HG02938 (cell line): ENCODE measurements around the gene NRIP2.

Experiments
- ATAC-seq: cut with Tn5 transposase; IDR thresholded peaks from one replicate; pipeline ENCODE4 v1.9.1; 2021; ENCODE audit warnings: mild to moderate bottlenecking, moderate library complexity; ENCODE audit not compliant: unreplicated experiment

The NRIP2 gene

DNA sequence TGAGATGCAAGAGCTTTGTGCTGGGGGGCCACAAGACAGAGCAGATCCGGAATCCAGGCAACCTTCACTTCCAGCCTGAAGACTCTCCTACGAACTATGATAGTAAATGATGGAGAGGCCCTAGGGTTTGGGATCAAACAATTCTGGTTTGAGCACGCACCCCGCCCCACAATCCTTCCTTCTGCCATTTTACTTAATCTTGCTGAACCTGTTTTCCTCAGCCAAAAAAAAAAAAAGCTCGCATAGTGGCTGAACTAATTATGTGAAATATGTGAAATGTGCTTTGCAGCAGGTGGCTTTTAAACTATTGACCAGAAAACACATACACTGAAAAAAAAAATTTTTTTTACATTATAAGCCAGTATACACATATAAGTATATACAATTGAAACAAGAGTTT lies 23.0 kb downstream of the NRIP2 start:
- ATAC-seq: no peak

DNA sequence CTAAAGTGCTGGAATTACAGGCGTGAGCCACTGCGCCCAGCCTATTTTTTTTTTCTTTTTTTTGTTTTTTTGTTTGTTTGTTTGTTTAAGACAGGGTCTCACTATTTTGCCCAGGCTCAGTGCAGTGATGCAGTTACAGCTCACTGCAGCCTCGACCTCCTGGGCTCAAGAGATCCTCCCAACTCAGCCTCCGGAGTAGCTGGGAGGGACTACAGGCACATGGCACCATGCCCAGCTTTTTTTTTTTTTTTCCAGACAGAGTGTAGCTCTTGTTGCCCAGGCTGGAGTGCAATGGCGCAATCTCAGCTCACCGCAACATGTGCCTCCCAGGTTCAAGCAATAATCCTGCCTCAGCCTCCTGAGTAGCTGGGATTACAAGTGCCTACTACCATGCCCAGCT lies 28.1 kb downstream of the NRIP2 start:
- no peak for ATAC-seq

DNA sequence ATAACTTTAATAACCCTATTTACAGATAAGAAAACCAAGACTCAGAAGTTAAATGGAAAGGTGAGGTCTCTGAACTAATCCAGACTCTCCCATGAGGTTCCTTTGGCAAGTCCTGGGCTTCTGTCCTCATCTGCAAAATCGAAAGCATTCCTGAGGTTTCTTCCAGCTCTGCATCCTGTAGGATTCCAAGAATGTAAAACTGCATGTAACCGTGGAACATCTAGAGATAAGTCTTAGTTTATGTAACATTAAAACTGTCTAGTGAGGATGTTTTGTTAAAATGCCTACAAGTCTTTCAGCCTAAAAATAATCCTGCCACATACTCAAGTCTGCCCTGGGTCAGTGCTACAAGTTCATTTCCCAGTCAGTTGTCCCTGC lies 29.7 kb downstream of the NRIP2 start:
- no peak for ATAC-seq

GRCh38 chr12:2804393-2805142 lies 30.3 kb downstream of the NRIP2 start:
- no peak for ATAC-seq

DNA sequence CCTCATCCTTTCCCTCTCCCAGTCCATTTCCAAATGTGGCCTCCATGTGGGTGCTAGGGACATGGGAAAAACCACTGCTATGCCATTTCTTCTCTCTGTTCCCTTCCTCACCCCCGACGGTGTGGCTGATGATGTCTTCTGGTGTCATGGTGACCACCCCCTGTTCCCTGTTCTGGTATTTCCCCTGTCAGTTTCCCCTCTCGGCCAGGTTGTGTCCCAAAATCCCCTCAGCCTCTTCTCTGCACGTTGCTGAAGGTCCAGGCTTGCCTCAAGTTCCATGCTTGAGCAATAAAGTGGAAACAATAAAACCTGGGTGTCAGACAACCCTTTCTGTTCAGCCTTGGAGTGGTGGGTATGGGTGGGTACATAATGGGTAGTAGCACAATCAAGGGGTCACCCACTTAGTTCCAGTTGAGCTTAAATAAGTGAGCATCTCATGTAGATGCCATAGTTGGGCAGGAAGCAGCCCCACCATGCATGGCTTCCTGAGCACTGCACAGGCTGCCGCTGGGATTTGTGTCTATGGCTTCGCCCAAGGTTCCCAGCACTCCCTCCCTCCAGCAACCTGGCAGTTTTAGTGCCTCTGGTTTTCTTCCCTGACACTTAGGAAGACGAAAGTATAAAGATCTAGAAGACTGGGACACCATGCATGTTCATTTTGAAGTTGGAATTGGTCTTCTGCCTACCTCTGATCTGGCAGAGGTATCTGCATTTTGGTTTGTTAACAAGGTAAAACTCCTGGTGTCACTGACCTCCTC lies 31.0 kb downstream of the NRIP2 start:
- ATAC-seq: no peak

DNA sequence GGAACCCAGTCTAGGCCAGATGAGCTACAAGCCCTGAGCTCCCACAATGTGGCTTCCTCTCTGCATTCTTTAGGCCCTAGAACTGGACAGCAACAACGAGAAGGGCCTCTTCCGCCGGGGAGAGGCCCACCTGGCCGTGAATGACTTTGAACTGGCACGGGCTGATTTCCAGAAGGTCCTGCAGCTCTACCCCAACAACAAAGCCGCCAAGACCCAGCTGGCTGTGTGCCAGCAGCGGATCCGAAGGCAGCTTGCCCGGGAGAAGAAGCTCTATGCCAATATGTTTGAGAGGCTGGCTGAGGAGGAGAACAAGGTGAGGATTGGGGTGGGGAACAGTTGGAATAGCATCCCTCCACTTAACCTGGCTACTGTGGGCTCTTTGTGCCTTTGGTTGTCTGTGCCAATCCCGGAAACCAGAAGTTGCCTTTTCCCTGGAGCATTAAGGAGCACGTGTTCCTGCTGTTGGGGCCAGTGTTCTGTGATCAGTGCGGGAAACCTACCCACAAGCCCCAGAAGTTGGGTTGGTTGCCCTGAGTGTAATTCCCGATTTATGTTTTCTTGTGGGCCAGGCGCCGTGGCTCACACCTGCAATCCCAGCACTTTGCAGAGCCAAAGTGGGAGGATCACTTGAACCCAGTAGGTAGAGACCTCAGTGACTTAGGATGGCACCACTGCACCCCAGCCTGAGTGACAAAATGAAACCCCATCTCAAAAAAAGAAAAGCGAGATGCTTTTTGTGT lies 33.6 kb downstream of the NRIP2 start:
- no peak for ATAC-seq

DNA sequence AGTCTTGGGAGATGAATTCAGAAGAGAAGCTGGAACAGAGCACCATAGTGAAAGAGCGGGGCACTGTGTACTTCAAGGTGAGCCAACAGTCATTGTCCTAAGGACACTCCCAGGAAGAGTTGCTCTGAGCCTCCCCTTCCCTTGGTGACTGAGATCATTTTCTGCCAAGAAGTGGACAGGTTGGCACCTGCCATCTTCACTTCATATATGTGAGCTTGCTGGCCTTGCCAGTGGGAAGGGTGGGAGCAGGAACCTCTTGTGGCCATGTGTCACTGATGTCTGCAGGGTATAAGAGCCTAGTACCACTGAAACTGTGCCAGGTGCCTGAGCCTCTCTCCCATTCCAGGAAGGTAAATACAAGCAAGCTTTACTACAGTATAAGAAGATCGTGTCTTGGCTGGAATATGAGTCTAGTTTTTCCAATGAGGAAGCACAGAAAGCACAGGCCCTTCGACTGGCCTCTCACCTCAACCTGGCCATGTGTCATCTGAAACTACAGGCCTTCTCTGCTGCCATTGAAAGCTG lies 34.7 kb downstream of the NRIP2 start:
- no peak for ATAC-seq

GRCh38 chr12:2797721-2798418 lies 37.0 kb downstream of the NRIP2 start:
- no peak for ATAC-seq

DNA sequence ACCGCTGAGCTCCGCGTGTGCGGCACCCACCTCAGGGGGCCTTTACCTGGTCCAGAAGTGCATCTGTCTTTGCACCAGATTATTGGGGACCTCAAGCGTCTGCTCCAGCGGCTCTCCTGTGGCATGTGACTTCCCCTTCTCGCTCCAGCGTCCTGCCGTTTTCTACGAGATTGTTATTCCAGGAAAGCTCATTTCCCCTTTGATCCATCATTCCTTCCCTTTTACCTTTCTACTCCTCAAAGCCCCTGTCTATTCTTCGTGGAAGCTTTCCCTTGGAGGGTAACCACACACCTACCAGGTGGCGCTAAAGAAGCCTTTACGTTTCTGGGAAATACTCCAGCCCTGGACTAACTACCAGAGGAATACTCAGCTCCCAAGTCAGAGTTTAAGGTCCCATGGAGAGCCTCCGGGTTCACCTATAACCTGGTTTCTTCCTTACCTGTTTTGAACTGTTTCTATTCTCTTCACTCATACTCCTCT lies 38.6 kb downstream of the NRIP2 start:
- ATAC-seq: no peak

DNA sequence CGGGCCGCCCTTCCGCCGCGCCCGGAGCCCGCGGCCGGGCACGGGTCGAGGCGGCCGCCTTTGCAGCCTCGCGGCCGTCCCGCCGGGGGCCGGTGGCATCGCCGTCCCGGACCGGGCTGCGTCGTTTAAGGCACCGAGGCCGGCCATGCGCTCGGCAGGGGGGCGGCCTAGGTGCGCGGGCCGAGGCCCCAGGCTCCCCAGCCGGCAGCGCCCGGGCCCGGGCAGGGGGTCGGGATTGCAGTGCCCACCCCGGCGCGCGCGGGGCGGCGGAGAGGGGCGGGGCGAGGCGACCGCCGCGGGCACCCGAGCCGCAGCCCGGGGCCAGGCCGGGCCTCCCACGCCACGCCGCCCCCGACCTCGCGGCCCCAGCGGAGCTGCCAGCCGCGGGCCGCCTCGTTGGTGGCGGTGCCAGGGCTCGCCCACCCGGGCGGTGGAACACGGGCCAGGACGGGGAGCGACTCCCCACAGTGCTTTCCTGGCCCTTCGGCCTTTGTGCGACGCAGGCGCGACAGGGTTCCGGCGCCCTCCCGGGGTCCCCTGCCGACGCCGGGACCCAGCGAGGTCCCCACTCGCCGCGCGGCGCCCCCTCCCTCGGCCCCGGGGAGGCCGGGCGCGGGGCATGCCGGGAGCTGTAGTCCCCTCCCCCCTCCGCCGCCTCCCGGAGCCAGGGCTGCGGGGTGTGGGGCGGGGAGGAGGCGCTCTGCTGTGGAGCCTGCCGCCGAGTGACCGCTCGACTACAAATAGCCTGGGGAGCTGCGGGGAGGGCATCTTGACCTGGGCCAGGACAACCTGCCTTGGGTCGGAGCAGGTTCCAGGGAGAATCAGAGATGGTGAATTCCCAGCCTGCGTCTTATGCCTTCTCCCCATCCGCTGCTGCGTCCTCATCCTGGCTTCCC lies 39.3 kb downstream of the NRIP2 start:
- peak; percentile 52 for ATAC-seq

GRCh38 chr12:2794736-2795289 lies 40.0 kb downstream of the NRIP2 start, which contains the start of gene FKBP4:
Gene FKBP4, plus strand, starts transcription at chr12:2794970. Its CDS starts 170 bp downstream, at chr12:2795140.
- ATAC-seq: peak; percentile 51

GRCh38 chr12:2794191-2794735 lies 40.6 kb downstream of the NRIP2 start:
- ATAC-seq: no peak

DNA sequence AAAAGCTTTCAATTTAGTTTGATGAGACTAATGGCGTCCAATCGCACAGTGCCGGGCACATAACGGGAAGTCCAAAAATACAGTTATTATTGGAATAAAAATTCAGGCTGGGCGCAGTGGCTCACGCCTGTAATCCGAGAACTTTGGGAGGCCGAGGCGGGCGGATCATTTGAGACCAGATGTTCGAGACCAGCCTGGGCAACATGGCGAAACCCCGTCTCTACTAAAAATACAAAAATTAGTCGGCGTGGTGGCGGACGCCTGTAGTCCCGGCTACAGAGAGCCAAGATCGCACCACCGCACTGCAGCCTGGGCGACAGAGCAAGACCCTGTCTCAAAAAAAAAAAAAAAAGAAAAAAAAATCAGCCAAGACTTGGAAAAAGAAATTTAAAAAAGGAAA lies 41.3 kb downstream of the NRIP2 start:
- no peak for ATAC-seq

DNA sequence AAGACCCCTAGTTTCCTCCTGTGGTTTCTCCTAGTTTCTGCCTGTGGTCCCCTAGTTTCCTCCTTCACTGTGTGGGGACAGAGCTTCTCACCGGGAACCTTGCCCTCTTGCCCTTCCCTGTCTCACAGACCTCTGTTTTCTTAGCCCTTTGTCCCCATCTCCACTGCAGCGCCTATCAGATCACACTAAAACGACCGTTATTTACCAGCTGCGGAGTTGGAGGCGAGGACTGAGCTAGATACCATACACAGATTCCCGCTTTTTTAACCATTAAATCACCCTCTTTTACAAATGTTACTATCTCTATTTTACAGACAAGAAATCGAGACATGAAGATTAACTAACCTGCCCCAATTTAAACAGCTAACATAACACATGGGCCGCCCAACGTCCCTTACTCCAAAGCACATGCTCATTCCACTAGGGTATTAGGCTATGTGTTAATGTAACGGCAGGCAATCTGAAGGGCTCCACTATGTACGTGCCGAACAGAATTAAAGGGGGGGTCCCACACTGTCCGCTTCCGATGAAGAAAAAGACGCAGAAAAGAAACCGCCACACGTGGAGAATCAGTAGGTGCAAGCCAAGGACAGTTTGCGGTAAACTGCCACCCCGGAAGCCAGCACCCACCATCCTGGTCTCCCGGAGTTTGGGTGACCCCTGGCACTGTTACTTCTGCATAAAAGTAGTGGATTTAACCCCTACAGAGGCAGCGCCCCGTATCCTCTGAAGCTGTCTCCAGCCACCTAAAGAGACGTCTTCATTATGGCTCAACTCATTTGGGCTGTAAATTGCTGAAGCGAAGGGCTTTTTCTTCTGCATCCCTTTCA lies 41.9 kb downstream of the NRIP2 start:
- ATAC-seq: no peak

- no peak for ATAC-seq
Observed at GRCh38 chr12:2791089-2791488, 43.7 kb downstream of the NRIP2 start.

- no peak for ATAC-seq
Observed at GRCh38 chr12:2785017-2785416, 49.8 kb downstream of the NRIP2 start.

DNA sequence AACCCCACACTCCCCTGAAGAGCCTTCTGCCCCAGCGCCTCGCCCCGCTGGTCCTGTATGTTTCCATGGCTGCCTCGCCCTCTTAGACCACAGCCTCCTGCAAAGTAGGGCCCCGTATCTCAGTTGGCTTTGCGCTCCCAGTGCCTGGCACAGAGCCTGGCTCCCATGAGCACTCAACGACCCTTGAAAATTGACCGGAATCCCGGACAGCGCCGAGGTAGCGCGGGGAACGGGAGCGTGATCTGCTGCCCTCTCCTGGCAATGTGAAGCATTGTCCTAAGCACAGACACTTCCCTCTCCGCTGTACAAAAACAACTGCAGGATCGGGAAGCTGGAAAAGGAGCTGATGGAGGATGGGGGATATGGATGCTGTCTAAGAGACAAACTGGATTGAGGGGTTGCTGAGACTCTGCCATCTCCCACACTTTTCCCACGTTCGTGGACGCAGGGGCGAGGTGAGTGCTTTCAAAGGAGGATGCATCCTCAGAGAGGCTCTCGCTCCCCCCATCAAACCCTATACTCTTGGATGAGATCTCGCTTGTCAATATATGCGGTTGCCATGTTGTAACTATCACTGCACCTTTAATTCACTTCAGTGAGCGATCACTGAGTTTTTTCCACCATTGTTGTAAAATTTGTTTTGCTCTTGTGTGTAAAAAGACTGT lies 50.8 kb downstream of the NRIP2 start:
- no peak for ATAC-seq

- ATAC-seq: no peak
Observed at GRCh38 chr12:2779281-2779680, 55.6 kb downstream of the NRIP2 start.
